Activated T-helper 17 cell treated with anti-CD3 and anti-CD28 coated beads, Interleukin-2, amount 50 U/mL, for 72 hours (primary cell): Measurements from ENCODE around the gene AP5B1. TPM values are rescaled to one million over a fixed set of nuclear protein-coding genes. Genes with fewer than 3 reads are reported as not detected.

Source experiments
- ATAC-seq: fragments of 150-1000 bp; cut with Tn5 transposase; replicated peaks from 2 replicates; pipeline ENCODE4 v1.10.0; 2021; ENCODE audit warnings: mild to moderate bottlenecking, moderate library complexity
- H3K27ac Mint-ChIP-seq: one replicate; pipeline ENCODE4 v1.8.0; 2022; ENCODE audit warnings: mixed read lengths
- H3K27me3 Mint-ChIP-seq: one replicate; pipeline ENCODE4 v1.8.0; 2022; ENCODE audit warnings: mixed read lengths
- H3K36me3 Mint-ChIP-seq: one replicate; pipeline ENCODE4 v1.8.0; 2022; ENCODE audit warnings: low read depth, mild to moderate bottlenecking, mixed read lengths
- H3K4me1 Mint-ChIP-seq: one replicate; pipeline ENCODE4 v1.8.0; 2022; ENCODE audit warnings: mixed read lengths
- H3K4me3 Mint-ChIP-seq: one replicate; pipeline ENCODE4 v1.8.0; 2022; ENCODE audit warnings: mild to moderate bottlenecking, mixed read lengths
- H3K9me3 Mint-ChIP-seq: one replicate; pipeline ENCODE4 v1.8.0; 2022; ENCODE audit warnings: mixed read lengths
- total RNA-seq, 2 donors: library from RNA; stranded (reverse); gene quantifications; one replicate each; pipeline ENCODE4 v1.2.3, GENCODE V29; 2022

The AP5B1 gene
- total RNA-seq, 2 donors from 2014 or later = 17.2 to 21.9 TPM

DNA sequence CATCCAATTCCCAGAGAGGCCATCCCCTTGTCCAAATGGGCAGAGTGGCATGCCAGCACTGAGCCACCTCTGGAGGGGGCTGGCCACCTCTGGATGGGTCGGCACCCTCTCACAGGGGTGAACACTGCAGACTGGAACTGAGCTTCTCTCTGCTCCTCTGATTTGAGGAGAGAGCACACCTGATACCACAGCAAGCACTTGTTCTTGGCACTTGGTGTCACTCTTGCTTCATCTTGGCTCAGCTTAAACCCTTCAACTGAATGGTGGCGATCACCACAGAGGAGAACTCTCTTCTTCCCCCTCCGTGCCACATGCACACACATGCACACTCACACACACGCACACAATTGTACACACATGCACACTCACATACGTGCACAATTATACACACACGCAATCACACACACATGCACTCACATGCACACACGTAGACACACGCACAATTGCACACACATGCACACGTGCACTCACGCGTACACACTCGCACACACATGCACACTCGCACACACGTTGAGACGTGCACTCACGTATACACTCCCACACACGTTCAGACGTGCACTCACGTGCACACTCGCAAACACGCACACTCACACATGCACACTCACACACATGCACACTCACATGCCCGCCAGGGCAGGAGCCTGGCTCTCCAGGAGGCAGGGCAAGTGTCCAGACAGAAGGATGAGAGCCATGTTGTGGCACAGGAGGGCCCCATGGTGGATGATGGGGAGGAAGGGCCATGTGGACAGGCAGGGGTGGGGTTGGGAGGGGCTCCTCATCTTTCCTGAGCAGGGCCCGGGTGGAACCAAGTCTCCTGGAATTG is 29.5 kb upstream of the AP5B1 start:
- no peak overlapping the region for H3K4me3 Mint-ChIP-seq
- H3K9me3 Mint-ChIP-seq = no peaks in the 10 kb centered on the region
- H3K36me3 Mint-ChIP-seq = no peaks in the 10 kb centered on the region
- H3K27me3 Mint-ChIP-seq = peaks cover 5% of the 10 kb centered on the region
- ATAC-seq = peak; percentile 34
- no peak overlapping the region for H3K27ac Mint-ChIP-seq
- H3K4me1 Mint-ChIP-seq = no peaks in the 10 kb centered on the region

DNA sequence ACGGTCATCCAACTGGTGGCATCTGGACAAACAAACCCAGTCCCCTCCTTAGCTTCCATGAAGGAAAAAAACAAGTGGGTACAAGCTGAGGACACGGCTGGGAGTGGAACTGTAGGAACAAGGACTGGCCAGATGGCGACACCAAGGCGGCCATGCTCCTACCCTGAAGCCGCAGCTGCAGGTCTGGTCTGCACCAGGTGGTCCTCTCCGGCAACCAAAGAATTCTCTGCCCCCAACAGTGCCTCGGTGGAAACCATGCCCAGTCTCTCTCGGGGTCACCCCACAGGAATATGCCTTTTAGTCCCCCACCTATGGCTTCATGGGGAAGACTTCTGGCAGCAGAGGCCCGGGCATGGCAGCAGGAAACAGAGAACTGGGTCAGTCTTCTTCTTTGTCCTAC is 28.7 kb upstream of the AP5B1 start:
- ATAC-seq = no peak
- Mint-ChIP-seq H3K27me3 (peaks cover 5% of the 10 kb centered on the region), H3K4me3 (no peak overlapping the region), H3K4me1 (no peaks in the 10 kb centered on the region), H3K9me3 (no peaks in the 10 kb centered on the region), H3K27ac (no peak overlapping the region), H3K36me3 (no peaks in the 10 kb centered on the region)

DNA sequence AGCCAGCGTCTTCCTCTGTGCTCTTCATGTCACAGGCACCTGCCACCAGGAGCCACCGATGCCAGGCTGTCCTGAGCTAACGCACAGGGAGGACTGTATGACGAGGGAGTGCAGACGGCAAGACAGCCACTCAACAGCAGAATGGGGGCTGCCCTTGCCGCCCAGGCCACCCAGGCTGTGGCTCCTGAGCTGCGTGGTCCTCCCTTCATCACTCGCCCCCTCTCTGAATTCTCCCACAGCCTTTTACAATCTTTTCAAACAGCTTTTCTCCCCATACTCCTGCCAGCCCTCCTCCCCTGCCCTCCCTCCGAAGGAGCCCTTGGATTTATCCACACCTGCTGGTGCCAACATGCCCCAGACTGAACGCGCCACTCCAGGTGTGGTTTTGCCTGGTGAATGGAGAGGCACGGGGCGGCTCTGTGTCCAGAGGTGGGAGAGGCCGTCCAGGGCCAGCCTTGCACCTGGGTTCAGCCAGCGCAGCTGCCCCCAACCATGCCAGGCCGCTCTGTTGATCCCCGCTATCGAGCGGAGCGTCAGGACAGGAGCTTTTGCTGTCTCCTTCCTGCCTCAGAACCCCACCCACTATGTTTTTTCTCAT is 28.1 kb upstream of the AP5B1 start:
- H3K4me1 Mint-ChIP-seq = no peaks in the 10 kb centered on the region
- no peaks in the 10 kb centered on the region for H3K9me3 Mint-ChIP-seq
- H3K27me3 Mint-ChIP-seq = peaks cover 7% of the 10 kb centered on the region
- no peak overlapping the region for H3K27ac Mint-ChIP-seq
- ATAC-seq = no peak
- H3K36me3 Mint-ChIP-seq = no peaks in the 10 kb centered on the region
- no peak overlapping the region for H3K4me3 Mint-ChIP-seq

DNA sequence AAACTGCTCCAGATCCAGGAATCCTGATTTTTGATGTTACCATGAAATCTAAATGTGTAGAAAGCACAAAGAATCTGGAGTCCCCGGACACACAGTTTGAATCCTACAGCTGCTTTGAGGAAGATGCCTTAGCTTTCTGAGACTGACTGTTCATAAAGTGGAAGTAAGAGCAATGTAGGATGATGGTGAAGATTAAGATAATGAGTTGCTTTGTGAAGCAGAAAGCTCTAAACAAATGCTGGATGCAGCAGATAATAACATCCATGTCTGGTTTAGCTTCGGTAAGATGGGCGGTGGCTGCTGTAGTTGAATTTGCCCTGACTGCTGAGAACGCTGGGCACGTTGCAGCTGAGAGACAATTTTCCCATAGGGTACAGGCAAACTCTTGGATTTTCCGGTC is 26.2 kb upstream of the AP5B1 start:
- no peak for ATAC-seq
- Mint-ChIP-seq H3K4me1 (no peaks in the 10 kb centered on the region), H3K27me3 (peaks cover 18% of the 10 kb centered on the region), H3K4me3 (no peak overlapping the region), H3K36me3 (no peaks in the 10 kb centered on the region), H3K27ac (no peak overlapping the region), H3K9me3 (no peaks in the 10 kb centered on the region)

DNA sequence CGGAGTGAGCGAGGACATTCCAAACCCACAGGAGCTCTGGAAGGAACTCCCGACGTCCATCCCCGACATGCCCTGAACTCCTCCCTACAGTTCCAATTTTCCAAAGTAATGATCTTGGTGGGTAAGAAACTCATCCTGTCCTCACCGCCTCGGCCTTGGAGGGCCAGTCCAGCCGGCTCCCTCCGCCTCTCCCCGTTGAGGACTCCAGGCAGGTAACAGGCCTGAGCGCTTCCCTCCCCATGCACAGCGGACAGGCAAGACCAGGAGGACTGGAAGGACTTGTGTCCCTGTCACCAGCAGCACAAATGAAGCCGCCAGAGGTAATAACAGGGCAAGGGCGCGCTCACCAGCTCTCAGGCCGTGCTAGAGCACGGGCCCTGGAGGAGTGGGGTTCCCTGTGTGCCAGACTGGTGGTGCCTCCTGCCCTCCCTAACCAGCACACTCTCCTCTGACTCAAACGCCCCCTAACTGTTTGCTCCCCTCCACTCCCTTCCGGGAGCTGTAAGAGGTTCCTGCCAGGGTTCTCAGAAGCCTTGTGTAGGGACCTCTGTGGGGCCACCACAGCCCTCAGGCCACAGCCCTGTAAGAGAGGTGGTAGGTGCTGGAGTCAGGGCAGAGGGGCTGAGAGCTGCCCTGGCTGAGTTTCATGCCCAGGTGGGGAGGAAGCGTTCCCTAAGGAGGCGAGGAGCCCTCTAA is 23.2 kb upstream of the AP5B1 start:
- peaks cover 24% of the 10 kb centered on the region for H3K27me3 Mint-ChIP-seq
- H3K9me3 Mint-ChIP-seq = no peaks in the 10 kb centered on the region
- H3K36me3 Mint-ChIP-seq = no peaks in the 10 kb centered on the region
- H3K4me3 Mint-ChIP-seq = no peak overlapping the region
- no peak overlapping the region for H3K27ac Mint-ChIP-seq
- no peak for ATAC-seq
- peaks cover 2% of the 10 kb centered on the region for H3K4me1 Mint-ChIP-seq

DNA sequence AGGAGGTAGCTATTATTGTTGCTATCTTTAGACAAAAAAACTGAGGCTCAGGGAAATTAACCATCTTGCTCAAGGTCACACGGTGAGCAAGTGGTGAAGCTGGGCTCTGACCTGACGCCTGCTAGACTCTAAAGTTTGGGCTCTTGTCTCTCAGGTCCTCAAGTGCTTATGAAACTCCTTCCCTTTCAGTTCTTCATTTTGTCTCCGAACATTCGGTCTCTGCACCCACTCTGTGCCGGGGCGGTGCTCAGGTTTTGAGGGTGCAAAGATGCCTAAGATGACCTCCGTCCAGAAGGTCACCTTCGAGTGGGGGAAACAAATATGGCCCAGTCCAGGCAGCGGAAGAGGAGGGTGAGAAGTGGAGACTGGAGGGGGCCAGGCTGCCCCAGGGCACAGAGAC is 22.1 kb upstream of the AP5B1 start:
- Mint-ChIP-seq H3K9me3 (no peaks in the 10 kb centered on the region), H3K4me3 (no peak overlapping the region), H3K27me3 (peaks cover 22% of the 10 kb centered on the region), H3K4me1 (peaks cover 6% of the 10 kb centered on the region), H3K36me3 (no peaks in the 10 kb centered on the region), H3K27ac (no peak overlapping the region)
- ATAC-seq = no peak

DNA sequence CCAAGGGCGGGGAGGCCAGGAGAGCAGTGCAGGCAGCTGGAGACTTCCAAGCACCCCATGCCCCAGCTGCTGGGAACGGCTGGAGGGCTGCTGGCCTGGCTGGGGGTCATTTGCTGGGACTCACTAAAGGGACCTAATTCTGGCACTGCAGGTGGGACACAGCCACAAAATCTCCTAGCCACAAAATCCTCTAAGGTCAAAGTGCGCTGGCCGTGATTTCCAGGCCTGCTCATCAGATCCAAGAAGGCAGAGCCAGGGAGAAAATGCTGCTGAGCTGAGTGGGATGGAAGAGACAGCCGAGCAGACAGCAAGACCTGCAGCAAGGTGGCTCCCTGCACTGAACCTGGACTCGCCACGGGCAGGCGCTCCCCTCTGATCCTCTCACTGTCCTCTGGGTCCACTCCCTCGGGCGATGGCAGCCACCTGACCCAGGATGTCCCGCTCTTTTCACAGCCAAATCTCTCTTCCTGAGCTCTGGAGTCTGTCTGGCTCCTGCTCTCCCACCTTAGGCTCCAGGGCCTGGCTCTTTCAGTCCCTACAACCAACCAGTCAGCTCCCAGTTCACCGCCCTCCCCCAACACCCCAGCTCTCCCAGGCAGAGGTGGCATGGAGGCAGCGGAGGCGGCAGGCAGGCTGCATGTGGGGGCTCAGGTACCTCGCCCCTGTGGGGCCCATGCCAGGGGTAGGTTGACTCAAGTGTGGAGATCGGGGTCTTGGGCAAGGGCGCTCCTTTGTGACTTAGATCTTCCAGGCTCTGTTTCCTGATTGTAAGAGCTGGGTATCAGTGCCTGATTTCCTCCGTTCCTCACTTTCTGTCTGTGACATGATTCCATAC is 20.6 kb upstream of the AP5B1 start:
- Mint-ChIP-seq H3K4me1 (peaks cover 6% of the 10 kb centered on the region), H3K36me3 (no peaks in the 10 kb centered on the region), H3K9me3 (no peaks in the 10 kb centered on the region), H3K27ac (no peak overlapping the region), H3K27me3 (peaks cover 25% of the 10 kb centered on the region), H3K4me3 (no peak overlapping the region)
- ATAC-seq = no peak

DNA sequence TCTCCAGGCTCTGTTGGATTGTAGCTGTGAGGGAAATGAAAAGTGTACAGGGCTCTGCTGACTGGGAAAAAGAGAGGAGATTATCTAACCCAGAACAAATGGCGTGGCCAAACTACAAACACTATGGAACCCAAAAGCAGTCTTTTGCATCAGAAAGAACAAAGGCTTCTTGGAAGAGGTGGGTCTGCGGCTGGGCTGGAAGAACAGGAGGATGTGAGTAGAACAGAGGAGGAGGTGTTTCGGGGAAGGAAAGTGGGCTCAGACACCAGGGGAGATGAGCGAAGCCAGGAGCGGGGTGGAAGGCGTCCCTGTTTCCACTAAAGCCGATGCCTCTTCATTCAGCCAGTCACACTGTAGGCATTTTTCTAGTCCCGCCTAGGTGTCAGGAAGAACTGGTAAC is 18.1 kb upstream of the AP5B1 start:
- H3K27me3 Mint-ChIP-seq = peaks cover 23% of the 10 kb centered on the region
- H3K4me1 Mint-ChIP-seq = peaks cover 6% of the 10 kb centered on the region
- H3K9me3 Mint-ChIP-seq = no peaks in the 10 kb centered on the region
- ATAC-seq = no peak
- H3K36me3 Mint-ChIP-seq = no peaks in the 10 kb centered on the region
- peak overlapping the region; percentile 61 for H3K27ac Mint-ChIP-seq
- H3K4me3 Mint-ChIP-seq = peak overlapping the region; percentile 50

DNA sequence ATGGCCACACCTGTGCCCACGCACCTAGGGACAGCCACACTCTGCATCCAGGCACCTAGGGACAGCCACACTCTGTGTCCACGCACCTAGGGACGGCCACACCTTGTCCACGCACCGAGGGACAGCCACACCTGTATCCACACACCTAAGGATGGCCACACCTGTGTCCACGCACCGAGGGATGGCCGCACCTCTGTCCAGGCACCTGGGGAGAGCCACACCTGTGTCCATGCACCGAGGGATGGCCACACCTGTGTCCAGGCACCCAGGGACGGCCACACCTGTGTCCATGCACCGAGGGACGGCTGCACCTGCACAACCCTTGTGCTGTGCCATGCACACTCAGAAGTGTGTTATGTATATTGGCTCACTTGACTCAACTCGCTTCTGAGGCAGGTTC is 16.9 kb upstream of the AP5B1 start:
- Mint-ChIP-seq H3K4me3 (no peak overlapping the region), H3K9me3 (no peaks in the 10 kb centered on the region), H3K4me1 (peaks cover 6% of the 10 kb centered on the region), H3K27ac (no peak overlapping the region), H3K27me3 (peaks cover 14% of the 10 kb centered on the region), H3K36me3 (no peaks in the 10 kb centered on the region)
- no peak for ATAC-seq

DNA sequence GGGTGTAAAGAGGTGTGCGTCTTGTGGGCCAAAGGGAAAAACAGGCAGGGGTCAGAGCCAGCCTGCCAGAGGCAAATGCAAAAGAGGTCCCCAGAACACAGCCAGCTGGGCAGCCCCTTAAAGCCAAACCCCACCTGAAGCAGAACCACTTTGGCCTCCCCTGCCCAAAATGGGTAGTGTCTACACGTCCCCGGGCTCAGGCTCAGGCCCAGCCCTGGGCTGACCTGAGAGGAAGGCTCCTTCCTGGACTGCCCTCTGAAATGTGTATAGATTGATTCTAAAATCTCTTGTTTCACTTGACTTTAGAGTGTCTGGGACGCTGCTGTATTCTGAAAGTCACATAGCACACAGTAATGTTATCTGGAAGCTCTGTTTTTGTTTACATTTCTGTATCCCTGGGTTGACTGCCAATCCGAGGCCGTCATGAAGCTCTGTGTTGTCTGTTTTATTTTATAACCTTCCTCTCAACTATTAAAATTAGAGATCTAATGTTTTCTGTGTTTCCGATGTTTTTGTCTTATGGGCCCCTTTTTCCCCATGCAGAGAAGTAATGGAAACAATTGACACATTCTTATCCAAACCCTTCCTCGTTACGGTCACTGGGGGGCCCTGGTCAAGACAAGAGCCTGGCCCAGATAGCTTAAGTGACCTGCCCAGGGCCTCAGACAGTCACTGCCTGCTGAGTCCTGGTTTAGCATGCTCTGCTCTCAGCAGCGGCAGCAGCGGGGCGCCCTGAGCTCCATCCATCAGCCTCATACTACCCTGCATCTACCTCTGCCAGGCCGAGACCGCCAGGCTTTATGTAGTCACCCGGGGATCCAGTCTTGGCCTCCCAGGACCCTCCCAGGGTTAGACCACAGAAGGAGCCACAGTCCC is 16.2 kb upstream of the AP5B1 start:
- H3K27me3 Mint-ChIP-seq = peaks cover 12% of the 10 kb centered on the region
- peaks cover 6% of the 10 kb centered on the region for H3K4me1 Mint-ChIP-seq
- ATAC-seq = no peak
- H3K27ac Mint-ChIP-seq = peak overlapping the region; percentile 41
- H3K36me3 Mint-ChIP-seq = no peaks in the 10 kb centered on the region
- H3K4me3 Mint-ChIP-seq = no peak overlapping the region
- H3K9me3 Mint-ChIP-seq = no peaks in the 10 kb centered on the region

DNA sequence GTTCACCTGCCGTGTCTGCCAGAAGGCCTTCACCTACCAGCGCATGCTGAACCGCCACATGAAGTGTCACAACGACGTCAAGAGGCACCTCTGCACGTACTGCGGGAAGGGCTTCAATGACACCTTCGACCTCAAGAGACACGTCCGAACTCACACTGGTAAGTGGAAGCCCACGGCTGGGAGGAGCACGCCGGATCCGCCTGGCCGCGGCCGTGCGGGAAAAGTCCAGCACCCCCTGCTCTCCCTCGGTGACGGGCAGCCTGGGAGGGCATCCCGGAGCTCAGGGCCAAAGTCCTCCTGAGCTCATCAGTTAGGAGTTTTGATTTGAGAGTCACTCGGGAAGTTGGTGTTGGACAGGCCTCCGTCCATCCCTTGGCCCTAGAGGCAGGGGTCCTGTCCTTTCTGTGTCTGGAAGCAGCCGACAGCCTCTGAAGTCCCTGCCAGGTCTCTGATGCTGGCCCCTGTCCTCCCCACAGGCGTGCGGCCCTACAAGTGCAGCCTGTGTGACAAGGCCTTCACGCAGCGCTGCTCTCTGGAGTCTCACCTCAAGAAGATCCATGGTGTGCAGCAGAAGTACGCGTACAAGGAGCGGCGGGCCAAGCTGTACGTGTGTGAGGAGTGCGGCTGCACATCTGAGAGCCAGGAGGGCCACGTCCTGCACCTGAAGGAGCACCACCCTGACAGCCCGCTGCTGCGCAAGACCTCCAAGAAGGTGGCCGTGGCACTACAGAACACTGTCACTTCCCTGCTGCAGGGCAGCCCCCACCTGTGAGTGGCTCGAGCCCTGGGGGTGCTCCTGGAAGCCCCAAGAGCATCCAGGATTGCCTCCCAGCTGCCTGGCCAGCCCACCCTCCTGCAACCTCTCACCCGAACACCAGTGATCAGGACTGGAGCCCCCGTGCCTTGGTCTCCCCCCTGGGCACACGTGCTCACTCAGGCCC is 14.1 kb upstream of the AP5B1 start:
- no peaks in the 10 kb centered on the region for H3K36me3 Mint-ChIP-seq
- H3K27me3 Mint-ChIP-seq = peaks cover 11% of the 10 kb centered on the region
- H3K4me3 Mint-ChIP-seq = no peak overlapping the region
- no peak overlapping the region for H3K27ac Mint-ChIP-seq
- ATAC-seq = no peak
- H3K9me3 Mint-ChIP-seq = no peaks in the 10 kb centered on the region
- H3K4me1 Mint-ChIP-seq = peaks cover 6% of the 10 kb centered on the region

DNA sequence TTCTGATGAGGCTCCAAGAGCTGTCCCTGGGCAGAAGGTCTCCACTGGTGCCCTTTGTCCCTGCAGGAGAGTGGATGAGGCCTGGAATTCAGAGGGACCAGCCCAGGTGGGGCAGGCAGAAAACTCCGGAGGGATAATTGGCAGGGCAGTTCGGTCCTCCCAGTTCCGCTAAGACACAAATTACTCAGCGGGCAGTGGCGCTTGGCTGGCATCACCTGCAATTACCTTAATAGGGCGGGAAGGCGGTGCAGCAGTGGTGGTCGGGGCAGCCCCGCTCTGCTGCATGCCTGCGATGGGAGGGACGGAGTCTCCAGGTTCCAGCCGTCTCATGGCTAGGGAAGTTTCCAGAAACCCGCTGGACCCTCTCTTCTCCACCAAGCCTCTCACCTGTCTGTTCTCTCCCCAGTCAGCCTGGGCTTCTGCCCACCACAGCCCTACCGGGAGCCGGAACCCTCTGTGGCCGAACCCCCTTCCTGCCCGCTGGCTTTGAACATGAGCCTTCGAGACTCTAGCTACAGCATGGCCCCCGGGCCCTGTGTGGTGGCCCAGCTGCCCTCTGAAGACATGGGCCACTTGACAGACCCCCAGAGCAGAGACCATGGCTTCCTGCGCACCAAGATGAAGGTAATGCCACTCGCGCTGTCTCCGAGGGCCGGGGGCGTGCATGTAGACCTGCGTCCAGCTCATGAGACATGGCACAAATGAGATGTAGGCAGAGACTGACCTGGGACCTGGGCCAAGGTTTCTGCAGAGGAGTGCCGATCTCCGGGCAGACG is 13.0 kb upstream of the AP5B1 start:
- H3K27me3 Mint-ChIP-seq = peaks cover 7% of the 10 kb centered on the region
- H3K27ac Mint-ChIP-seq = no peak overlapping the region
- H3K4me3 Mint-ChIP-seq = no peak overlapping the region
- no peak for ATAC-seq
- H3K36me3 Mint-ChIP-seq = no peaks in the 10 kb centered on the region
- no peaks in the 10 kb centered on the region for H3K9me3 Mint-ChIP-seq
- peaks cover 2% of the 10 kb centered on the region for H3K4me1 Mint-ChIP-seq
